Measurements from ENCODE around the gene MAD2L1BP.

DNA sequence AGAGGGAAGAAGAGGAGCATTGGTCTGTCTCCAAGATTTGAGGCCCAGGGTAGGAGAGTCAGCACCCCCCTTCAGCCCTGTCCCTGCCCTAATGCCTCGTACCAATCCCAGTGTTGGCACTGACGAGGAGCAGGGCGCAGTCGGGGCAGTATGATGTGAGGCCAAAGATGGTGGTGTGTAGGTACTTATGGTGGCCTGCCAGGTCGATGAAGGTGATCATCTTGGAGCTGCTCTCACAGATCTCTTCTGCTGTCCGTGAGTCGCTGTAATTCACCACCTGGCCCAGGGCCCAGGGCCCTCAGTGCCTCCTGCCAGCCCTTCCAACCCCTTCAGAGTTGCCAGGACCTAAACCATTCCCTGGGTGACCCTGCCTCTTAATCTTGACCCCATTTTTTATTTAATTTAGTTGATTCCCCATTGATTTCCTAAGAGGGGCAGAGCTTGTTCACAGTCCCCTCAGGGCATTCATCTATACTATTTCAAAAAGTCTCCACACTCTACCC, 10.8 kb upstream of the MAD2L1BP start:
- TF ChIP-seq EZH2 (IDR thresholded peaks at IDR 0.05; ENCODE audit: low read length) = no peak
- TF ChIP-seq, protein P1, sequence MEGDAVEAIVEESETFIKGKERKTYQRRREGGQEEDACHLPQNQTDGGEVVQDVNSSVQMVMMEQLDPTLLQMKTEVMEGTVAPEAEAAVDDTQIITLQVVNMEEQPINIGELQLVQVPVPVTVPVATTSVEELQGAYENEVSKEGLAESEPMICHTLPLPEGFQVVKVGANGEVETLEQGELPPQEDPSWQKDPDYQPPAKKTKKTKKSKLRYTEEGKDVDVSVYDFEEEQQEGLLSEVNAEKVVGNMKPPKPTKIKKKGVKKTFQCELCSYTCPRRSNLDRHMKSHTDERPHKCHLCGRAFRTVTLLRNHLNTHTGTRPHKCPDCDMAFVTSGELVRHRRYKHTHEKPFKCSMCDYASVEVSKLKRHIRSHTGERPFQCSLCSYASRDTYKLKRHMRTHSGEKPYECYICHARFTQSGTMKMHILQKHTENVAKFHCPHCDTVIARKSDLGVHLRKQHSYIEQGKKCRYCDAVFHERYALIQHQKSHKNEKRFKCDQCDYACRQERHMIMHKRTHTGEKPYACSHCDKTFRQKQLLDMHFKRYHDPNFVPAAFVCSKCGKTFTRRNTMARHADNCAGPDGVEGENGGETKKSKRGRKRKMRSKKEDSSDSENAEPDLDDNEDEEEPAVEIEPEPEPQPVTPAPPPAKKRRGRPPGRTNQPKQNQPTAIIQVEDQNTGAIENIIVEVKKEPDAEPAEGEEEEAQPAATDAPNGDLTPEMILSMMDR (optimal IDR thresholded peaks at IDR 0.05 in 1 of 3, IDR thresholded peaks at IDR 0.05 in 1 of 3, conservative IDR thresholded peaks at IDR 0.05 in 1 of 3; ENCODE audit: extremely low read depth in 1 of 3, insufficient read depth in 2 of 3, low read length in 3 of 3) = no peak

All from keratinocyte (primary cell).